IMR-90 (cell line): ENCODE results near the gene ST6GALNAC5. TPM values are rescaled to one million over a fixed set of nuclear protein-coding genes. Genes with fewer than 3 reads are reported as not detected.

ENCODE experiments used
- ATAC-seq: fragments of 200-7000 bp; cut with Tn5 transposase; 2 replicates; pipeline ENCODE4 v1.9.1; 2020; ENCODE audit warnings: low read depth, mild to moderate bottlenecking, moderate library complexity
- BruUV-seq: library from RNA; stranded (reverse); fragments of 400-500 nt; replicated peaks from 2 replicates; lab custom pipeline; 2021; lab: Mats Ljungman, UMichigan
- CTCF ChIA-PET: fragments of 300-600 bp; formaldehyde crosslinking; extraction: SDS; loops from one replicate; lab custom pipeline; 2021; ENCODE audit warnings: antibody characterized with exemption; lab: Yijun Ruan, JAX
- POLR2A ChIA-PET: fragments of 300-600 bp; sonication (Branson Sonifier 250); formaldehyde crosslinking; loops from one replicate; lab custom pipeline; 2022; ENCODE audit warnings: antibody characterized with exemption; ENCODE audit not compliant: unreplicated experiment; lab: Charles Lee
- DNase-seq: peaks from one replicate; pipeline ENCODE4 v3.0.0; 2013
- H2AFZ ChIP-seq: replicated peaks from 2 replicates; pipeline ENCODE3; 2013; ENCODE audit warnings: low read length, mild to moderate bottlenecking; ENCODE audit not compliant: poor library complexity
- H2AK5ac ChIP-seq: 2 replicates; pipeline ENCODE4 v1.6.1; 2013; ENCODE audit warnings: low read depth, low read length, inconsistent platforms
- H2AK9ac ChIP-seq: replicated peaks from 2 replicates; pipeline ENCODE3; 2013; ENCODE audit warnings: mild to moderate bottlenecking, low read depth, low read length, moderate library complexity; ENCODE audit not compliant: poor library complexity
- H2BK120ac ChIP-seq: 2 replicates; pipeline ENCODE4 v1.6.1; 2013; ENCODE audit warnings: low read depth, low read length, inconsistent platforms
- H2BK15ac ChIP-seq: 3 replicates; pipeline ENCODE4 v1.6.1; 2013; ENCODE audit warnings: low read depth, low read length, inconsistent platforms
- H2BK20ac ChIP-seq: 2 replicates; pipeline ENCODE4 v1.6.1; 2013; ENCODE audit warnings: low read depth, mild to moderate bottlenecking, inconsistent platforms, low read length, moderate library complexity
- H2BK5ac ChIP-seq: 2 replicates; pipeline ENCODE4 v1.6.1; 2013; ENCODE audit warnings: mild to moderate bottlenecking, low read depth, low read length, inconsistent platforms; ENCODE audit not compliant: poor library complexity, severe bottlenecking
- H3K14ac ChIP-seq: replicated peaks from 2 replicates; pipeline ENCODE4 v1.6.1; 2013; ENCODE audit warnings: low read depth, low read length, inconsistent platforms
- H3K18ac ChIP-seq: 2 replicates; pipeline ENCODE4 v1.6.1; 2013; ENCODE audit warnings: low read depth, low read length, control low read depth
- H3K23ac ChIP-seq: 2 replicates; pipeline ENCODE4 v1.6.1; 2013; ENCODE audit warnings: low read depth, low read length, inconsistent platforms
- H3K27ac ChIP-seq: 2 replicates; pipeline ENCODE4 v1.5.1; 2013; ENCODE audit warnings: mild to moderate bottlenecking, control low read depth, low read length; ENCODE audit not compliant: insufficient read depth
- H3K27me3 ChIP-seq: 2 replicates; pipeline ENCODE4 v1.6.1; 2013; ENCODE audit warnings: low read length; ENCODE audit not compliant: control insufficient read depth, insufficient read depth
- H3K36me3 ChIP-seq: 2 replicates; pipeline ENCODE4 v1.6.1; 2013; ENCODE audit warnings: low read length, mixed read lengths; ENCODE audit not compliant: control insufficient read depth, insufficient read depth
- H3K4ac ChIP-seq: 2 replicates; pipeline ENCODE4 v1.6.1; 2013; ENCODE audit warnings: low read depth, low read length, inconsistent platforms
- H3K4me1 ChIP-seq: 2 replicates; pipeline ENCODE4 v1.6.1; 2013; ENCODE audit warnings: low read length, mixed read lengths; ENCODE audit not compliant: control insufficient read depth, insufficient read depth
- H3K4me2 ChIP-seq: 2 replicates; pipeline ENCODE4 v1.6.1; 2013; ENCODE audit warnings: low read depth, mild to moderate bottlenecking, control low read depth, low read length, moderate library complexity
- H3K4me3 ChIP-seq: 2 replicates; pipeline ENCODE4 v1.5.1; 2013; ENCODE audit warnings: low read depth, mild to moderate bottlenecking, control low read depth, low read length, moderate library complexity; ENCODE audit not compliant: insufficient read depth
- H3K56ac ChIP-seq: 2 replicates; pipeline ENCODE4 v1.6.1; 2013; ENCODE audit warnings: low read length, inconsistent platforms; ENCODE audit not compliant: insufficient read depth; ENCODE audit errors: extremely low read depth
- H3K79me1 ChIP-seq, 2 experiments: 2 replicates each; pipeline ENCODE4 v1.6.1; 2013; ENCODE audit warnings: low read length in 2 of 2, inconsistent platforms in 1 of 2, low read depth in 1 of 2
- H3K9ac ChIP-seq: 2 replicates; pipeline ENCODE4 v1.6.1; 2013; ENCODE audit warnings: low read depth, low read length, control low read depth
- H3K9me1 ChIP-seq: 2 replicates; pipeline ENCODE4 v1.6.1; 2013; ENCODE audit warnings: low read length, inconsistent platforms; ENCODE audit not compliant: insufficient read depth
- H3K9me3 ChIP-seq: 2 replicates; pipeline ENCODE4 v1.6.1; 2013; ENCODE audit warnings: low read length; ENCODE audit not compliant: control insufficient read depth, insufficient read depth
- H4K20me1 ChIP-seq: 2 replicates; pipeline ENCODE4 v1.6.1; 2013; ENCODE audit warnings: low read length, inconsistent platforms; ENCODE audit not compliant: insufficient read depth
- H4K5ac ChIP-seq: 2 replicates; pipeline ENCODE4 v1.6.1; 2013; ENCODE audit warnings: mild to moderate bottlenecking, low read depth, low read length, control low read depth
- H4K8ac ChIP-seq, 2 experiments: 2 replicates each; pipeline ENCODE4 v1.6.1; 2013; ENCODE audit warnings: low read depth in 2 of 2, low read length in 2 of 2, control low read depth in 1 of 2, inconsistent platforms in 1 of 2
- H4K91ac ChIP-seq: 2 replicates; pipeline ENCODE4 v1.6.1; 2013; ENCODE audit warnings: low read depth, low read length, inconsistent platforms; ENCODE audit not compliant: insufficient read depth
- BHLHE40 ChIP-seq: fragments of 150-350 bp; IDR thresholded peaks from 2 replicates; pipeline ENCODE4 v1.6.1; 2016; ENCODE audit warnings: mild to moderate bottlenecking, low read depth, low read length
- CEBPB ChIP-seq: IDR thresholded peaks from 2 replicates; pipeline ENCODE4 v1.6.1; 2012; ENCODE audit warnings: low read depth, low read length, improper control_type of control experiment
- CHD1 ChIP-seq: IDR thresholded peaks from 2 replicates; pipeline ENCODE4 v1.6.1; 2012; ENCODE audit warnings: low read depth, low read length, improper control_type of control experiment
- FOS ChIP-seq: fragments of 150-350 bp; IDR thresholded peaks from 2 replicates; pipeline ENCODE4 v1.6.1; 2016; ENCODE audit warnings: low read depth, low read length
- MAFK ChIP-seq: IDR thresholded peaks from 2 replicates; pipeline ENCODE4 v1.6.1; 2012; ENCODE audit warnings: low read depth, low read length, improper control_type of control experiment
- MAZ ChIP-seq: IDR thresholded peaks from 2 replicates; pipeline ENCODE4 v1.6.1; 2012; ENCODE audit warnings: low read depth, mild to moderate bottlenecking, low read length, improper control_type of control experiment, moderate library complexity, borderline replicate concordance
- MXI1 ChIP-seq: IDR thresholded peaks from 2 replicates; pipeline ENCODE4 v1.6.1; 2012; ENCODE audit warnings: low read depth, mild to moderate bottlenecking, low read length, moderate library complexity, borderline replicate concordance
- NFE2L2 ChIP-seq: fragments of 150-350 bp; IDR thresholded peaks from 2 replicates; pipeline ENCODE4 v1.6.1; 2016; ENCODE audit warnings: low read depth, mild to moderate bottlenecking, low read length
- POLR2A ChIP-seq: IDR thresholded peaks from 2 replicates; pipeline ENCODE4 v1.6.1; 2012; ENCODE audit warnings: mild to moderate bottlenecking, low read depth, low read length
- RCOR1 ChIP-seq: IDR thresholded peaks from 2 replicates; pipeline ENCODE4 v1.6.1; 2012; ENCODE audit warnings: mild to moderate bottlenecking, low read length, improper control_type of control experiment; ENCODE audit not compliant: insufficient replicate concordance
- RFX5 ChIP-seq: IDR thresholded peaks from 2 replicates; pipeline ENCODE4 v1.8.0; 2012; ENCODE audit warnings: low read depth, mild to moderate bottlenecking, low read length, moderate library complexity
- SMC3 ChIP-seq: fragments of 150-350 bp; IDR thresholded peaks from 2 replicates; pipeline ENCODE4 v1.6.1; 2016; ENCODE audit warnings: low read depth, mild to moderate bottlenecking, antibody characterized with exemption, low read length, moderate library complexity
- WGBS, 2 experiments: methylation state at CpG; one replicate each; pipeline versions ENCODE4 v1.1.5 to v1.1.7; 2013; ENCODE audit warnings: missing lambda C conversion rate in 2 of 2; ENCODE audit not compliant: insufficient read length in 1 of 2; ENCODE audit errors: extremely low coverage in 2 of 2; 5-methylcytosine and 5-hydroxymethylcytosine counted together
- dilution Hi-C: fragments of 300-500 bp; cut with HindIII; formaldehyde crosslinking; loops from one replicate; pipeline ENCODE4 v1.14.3; 2018; ENCODE audit warnings: low sequenced_read_pairs; ENCODE audit not compliant: unreplicated experiment
- in situ Hi-C: fragments of 300-500 bp; cut with MboI; formaldehyde crosslinking; loops from 3 replicates; pipeline ENCODE4 v1.14.3; 2019; ENCODE audit warnings: low sequenced_read_pairs, inconsistent platforms, mixed read lengths
- intact Hi-C: fragments of 100-400 bp; cut with micrococcal nuclease; formaldehyde crosslinking; loops from 2 replicates; pipeline ENCODE4 v1.10.0; 2022
- polyA plus RNA-seq, 3 experiments: library from polyadenylated mRNA; depleted of rRNA; stranded (reverse); fragments of >200 nt; gene quantifications; 2 replicates each; pipeline ENCODE4 v1.2.3, GENCODE V29; 2012; ENCODE audit warnings: low replicate concordance in 1 of 3
- total RNA-seq: library from RNA; depleted of rRNA; stranded (reverse); fragments of >200 nt; gene quantifications from 2 replicates; pipeline ENCODE4 v1.2.3, GENCODE V29; 2012
- TF ChIP-seq, protein P1 (sequence below): fragments of 150-350 bp; IDR thresholded peaks from 2 replicates; pipeline ENCODE4 v1.6.1; 2017; ENCODE audit warnings: mild to moderate bottlenecking, antibody characterized with exemption, low read length, low read depth
- TF ChIP-seq, protein P2 (sequence below): conservative IDR thresholded peaks from 2 replicates; pipeline ENCODE4 v1.5.1; 2012; ENCODE audit warnings: mild to moderate bottlenecking, low read depth, low read length, improper control_type of control experiment
- TF ChIP-seq, protein P3 (sequence below): fragments of 150-350 bp; IDR thresholded peaks from 2 replicates; pipeline ENCODE4 v1.6.1; 2016; ENCODE audit warnings: low read depth, mild to moderate bottlenecking, low read length, moderate library complexity, borderline replicate concordance

The ST6GALNAC5 gene
- total and polyA plus RNA-seq, 2 of the 4 experiments (the other 2 are of a cell fraction), result 3.4 to 4.0 TPM

DNA sequence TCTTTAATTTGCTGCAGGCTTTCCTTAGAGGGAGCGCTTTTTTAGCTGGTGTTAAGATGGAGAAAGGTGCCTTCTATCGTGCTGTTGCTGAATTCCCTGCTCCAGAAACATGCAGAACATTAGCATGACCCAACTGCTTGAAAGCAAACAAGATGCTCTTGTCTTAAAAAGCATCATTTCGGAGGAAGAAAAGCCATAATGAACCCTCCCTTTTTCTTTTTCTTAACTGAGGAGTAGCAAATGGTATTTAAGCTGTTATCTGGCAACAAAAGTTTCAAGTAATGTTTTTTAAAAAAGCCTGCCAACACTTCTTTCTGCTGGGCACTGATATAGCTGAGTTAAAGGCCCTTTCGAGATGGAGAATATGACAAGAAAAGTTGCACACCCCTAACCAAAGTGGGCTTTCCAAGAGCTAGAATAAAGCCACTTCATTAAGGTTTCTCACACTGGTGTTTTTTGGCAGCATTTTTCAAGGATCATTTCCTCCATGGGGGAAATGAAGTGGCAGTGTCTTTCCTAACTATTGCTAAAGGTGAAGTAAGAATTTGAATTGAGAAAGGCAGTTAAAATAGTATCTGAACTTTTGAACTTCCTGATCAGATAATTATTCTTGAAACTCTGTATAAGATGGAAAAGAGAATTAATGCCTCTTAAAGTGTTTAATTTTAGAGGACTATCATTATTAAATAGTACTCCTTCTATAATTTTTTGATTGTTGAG lies 38.8 kb downstream of the ST6GALNAC5 start:
- BruUV-seq, result no TSS peak
- TF ChIP-seq, protein P1, sequence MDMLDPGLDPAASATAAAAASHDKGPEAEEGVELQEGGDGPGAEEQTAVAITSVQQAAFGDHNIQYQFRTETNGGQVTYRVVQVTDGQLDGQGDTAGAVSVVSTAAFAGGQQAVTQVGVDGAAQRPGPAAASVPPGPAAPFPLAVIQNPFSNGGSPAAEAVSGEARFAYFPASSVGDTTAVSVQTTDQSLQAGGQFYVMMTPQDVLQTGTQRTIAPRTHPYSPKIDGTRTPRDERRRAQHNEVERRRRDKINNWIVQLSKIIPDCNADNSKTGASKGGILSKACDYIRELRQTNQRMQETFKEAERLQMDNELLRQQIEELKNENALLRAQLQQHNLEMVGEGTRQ, result no peak
- TF ChIP-seq BHLHE40, result no peak
- TF ChIP-seq, protein P2, sequence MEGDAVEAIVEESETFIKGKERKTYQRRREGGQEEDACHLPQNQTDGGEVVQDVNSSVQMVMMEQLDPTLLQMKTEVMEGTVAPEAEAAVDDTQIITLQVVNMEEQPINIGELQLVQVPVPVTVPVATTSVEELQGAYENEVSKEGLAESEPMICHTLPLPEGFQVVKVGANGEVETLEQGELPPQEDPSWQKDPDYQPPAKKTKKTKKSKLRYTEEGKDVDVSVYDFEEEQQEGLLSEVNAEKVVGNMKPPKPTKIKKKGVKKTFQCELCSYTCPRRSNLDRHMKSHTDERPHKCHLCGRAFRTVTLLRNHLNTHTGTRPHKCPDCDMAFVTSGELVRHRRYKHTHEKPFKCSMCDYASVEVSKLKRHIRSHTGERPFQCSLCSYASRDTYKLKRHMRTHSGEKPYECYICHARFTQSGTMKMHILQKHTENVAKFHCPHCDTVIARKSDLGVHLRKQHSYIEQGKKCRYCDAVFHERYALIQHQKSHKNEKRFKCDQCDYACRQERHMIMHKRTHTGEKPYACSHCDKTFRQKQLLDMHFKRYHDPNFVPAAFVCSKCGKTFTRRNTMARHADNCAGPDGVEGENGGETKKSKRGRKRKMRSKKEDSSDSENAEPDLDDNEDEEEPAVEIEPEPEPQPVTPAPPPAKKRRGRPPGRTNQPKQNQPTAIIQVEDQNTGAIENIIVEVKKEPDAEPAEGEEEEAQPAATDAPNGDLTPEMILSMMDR, result no peak
- no peak for TF ChIP-seq CHD1
- no peak for TF ChIP-seq CEBPB
- TF ChIP-seq POLR2A, result no peak
- no peak for TF ChIP-seq MAZ
- no peak for TF ChIP-seq NFE2L2
- TF ChIP-seq RFX5, result no peak
- TF ChIP-seq FOS, result no peak
- no peak for TF ChIP-seq MXI1
- no peak for TF ChIP-seq SMC3
- TF ChIP-seq, protein P3, sequence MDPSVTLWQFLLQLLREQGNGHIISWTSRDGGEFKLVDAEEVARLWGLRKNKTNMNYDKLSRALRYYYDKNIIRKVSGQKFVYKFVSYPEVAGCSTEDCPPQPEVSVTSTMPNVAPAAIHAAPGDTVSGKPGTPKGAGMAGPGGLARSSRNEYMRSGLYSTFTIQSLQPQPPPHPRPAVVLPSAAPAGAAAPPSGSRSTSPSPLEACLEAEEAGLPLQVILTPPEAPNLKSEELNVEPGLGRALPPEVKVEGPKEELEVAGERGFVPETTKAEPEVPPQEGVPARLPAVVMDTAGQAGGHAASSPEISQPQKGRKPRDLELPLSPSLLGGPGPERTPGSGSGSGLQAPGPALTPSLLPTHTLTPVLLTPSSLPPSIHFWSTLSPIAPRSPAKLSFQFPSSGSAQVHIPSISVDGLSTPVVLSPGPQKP, result no peak
- no peak for TF ChIP-seq MAFK
- TF ChIP-seq RCOR1, result no peak

More for the DNA sequence above, 38.8 kb downstream of the ST6GALNAC5 start:
- Histone ChIP-seq H2BK20ac (no peak overlapping the region), H4K20me1 (no peaks in the 10 kb centered on the region), H2AK9ac (no peak overlapping the region), H3K36me3 (no peaks in the 10 kb centered on the region), H3K9ac (no peak overlapping the region), H3K4me2 (no peak overlapping the region), H3K23ac (no peak overlapping the region), H3K27ac (no peak overlapping the region), H3K4ac (no peak overlapping the region), H4K8ac (no peak overlapping the region), H3K27me3 (0 out of 2 replicates have a peak, but pooled peaks cover 2% of the 10 kb centered on the region), H2AFZ (no peak overlapping the region), H3K56ac (no peak overlapping the region), H2AK5ac (no peak overlapping the region), H4K91ac (no peak overlapping the region), H2BK120ac (no peak overlapping the region), H3K4me1 (no peaks in the 10 kb centered on the region), H3K9me3 (no peaks in the 10 kb centered on the region), H4K5ac (no peak overlapping the region), H3K4me3 (no peak overlapping the region), H2BK15ac (no peak overlapping the region), H3K14ac (no peak overlapping the region), H3K9me1 (no peaks in the 10 kb centered on the region), H2BK5ac (no peak overlapping the region), H3K79me1 (no peaks in the 10 kb centered on the region), H3K18ac (no peak overlapping the region)
- ChIA-PET POLR2A (no interaction called here), CTCF (no interaction called here)
- intact Hi-C loops, result loop anchor here (10.0 kb wide), 1 partner anchor 751 kb away; no protein-coding TSS in a partner anchor
- DNase-seq (no peak), ATAC-seq (no peak)
- dilution Hi-C loops, result no loop called here
- WGBS, 2 experiments, result 80% methylated on average over 1 of the region's 4 CpGs; no CpG with 5 or more reads in 1 of the 2 experiments
- in situ Hi-C loops, result loop anchor here (10.0 kb wide), 1 partner anchor 219 kb away; no protein-coding TSS in a partner anchor
